CD1c-positive myeloid dendritic cell (primary cell): ENCODE results near the gene FOXP1.

Source experiments
- DNase-seq: peaks from one replicate; pipeline ENCODE4 v3.0.0-alpha.2; 2016; ENCODE audit errors: extremely low spot score

FOXP1 gene

GRCh38 chr3:71486831-71487230 is 96.7 kb downstream of the FOXP1 start:
- no peak for DNase-seq

DNA sequence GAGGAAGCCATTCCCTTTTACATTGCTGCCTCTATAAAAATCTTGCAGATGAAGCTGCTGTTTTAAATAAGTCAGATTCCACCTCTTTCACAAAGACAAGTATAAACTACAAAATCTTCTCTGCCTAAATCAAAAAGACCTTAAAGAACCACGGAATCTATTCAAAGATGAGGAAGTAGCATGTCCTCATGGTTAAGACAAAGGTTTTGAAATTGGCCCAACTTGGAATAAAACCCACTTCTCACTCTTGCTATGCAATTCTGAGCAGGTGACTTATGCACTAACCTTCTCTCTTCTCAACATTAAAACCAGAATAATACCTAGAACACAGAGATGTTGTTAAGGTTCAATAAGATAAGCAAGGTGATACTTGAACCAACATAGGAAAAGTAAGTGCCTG is 97.6 kb downstream of the FOXP1 start:
- DNase-seq: no peak

GRCh38 chr3:71484452-71484851 is 99.1 kb downstream of the FOXP1 start:
- DNase-seq: no peak

DNA sequence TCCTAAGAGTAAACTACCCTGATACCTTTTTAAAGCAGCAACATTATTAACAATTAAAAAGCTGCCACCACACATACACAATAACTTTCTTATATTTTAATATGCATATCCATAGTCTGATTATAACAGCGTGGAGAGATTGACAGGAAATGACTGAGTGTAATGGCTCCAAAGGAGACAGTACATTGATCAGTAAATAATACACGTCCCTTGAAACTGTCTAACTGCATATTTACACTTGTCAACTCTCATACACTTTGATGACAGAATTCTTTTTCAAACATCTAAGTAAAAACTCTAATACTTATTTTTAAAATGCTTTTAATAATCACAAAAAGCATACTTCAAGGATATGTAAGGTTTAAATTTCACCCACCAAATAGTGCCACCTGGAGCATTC is 99.5 kb downstream of the FOXP1 start:
- DNase-seq: no peak

GRCh38 chr3:71482771-71483170 is 100.8 kb downstream of the FOXP1 start:
- no peak for DNase-seq

GRCh38 chr3:71478568-71478967 is 105.0 kb downstream of the FOXP1 start:
- no peak for DNase-seq

- DNase-seq: no peak
Measured at GRCh38 chr3:71476950-71477349, 106.6 kb downstream of the FOXP1 start.

DNA sequence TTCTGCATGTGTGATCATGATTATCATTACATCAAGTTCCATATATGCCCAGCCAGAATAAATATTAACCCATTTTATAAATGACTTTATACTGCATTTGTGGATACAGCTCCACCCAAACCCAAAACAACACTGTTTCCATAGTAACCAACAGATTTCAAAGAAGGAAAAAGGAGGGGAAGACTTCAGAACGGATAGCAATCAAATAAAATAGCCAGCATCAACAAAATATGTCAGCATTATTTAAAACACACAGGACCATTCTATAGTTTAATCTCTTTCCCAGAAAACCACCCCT is 114.4 kb downstream of the FOXP1 start:
- no peak for DNase-seq

DNA sequence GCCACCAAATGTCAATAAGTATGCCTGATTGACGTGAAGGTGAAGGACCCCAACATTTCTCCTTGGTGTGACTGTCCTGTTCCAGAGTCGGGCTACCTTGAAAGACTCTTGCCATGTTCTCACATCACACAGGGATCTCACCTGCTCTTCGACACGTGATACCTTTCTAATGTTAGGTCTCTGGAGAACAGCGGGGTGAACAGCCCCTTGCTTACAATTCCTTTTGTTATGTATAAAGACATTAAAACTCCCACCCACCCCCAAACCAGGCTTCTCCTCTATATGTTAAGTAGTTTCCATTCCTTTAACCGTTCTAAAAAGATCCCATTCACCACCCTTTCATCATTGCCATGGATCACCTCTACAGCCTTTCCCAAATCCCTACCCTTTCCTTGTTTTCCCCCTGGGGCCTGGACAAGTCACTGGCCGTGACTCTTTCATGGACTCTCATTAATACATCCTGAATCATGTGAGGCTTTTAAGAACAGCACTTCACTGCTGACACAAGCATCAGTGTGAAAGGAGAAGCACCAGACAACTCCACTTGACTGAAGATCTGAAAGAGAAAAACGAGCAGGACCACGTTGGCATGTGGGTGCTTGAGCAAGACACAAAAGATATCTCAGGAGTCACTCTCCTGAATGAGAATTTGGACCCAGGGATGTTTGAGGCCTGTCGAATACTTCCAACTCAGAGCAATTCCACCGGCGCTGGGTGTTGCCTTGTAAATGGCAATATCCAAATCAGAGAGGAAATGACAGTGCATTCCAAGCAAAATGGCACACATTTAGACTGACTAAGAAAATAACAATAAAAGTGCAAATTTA is 115.0 kb downstream of the FOXP1 start:
- no peak for DNase-seq

DNA sequence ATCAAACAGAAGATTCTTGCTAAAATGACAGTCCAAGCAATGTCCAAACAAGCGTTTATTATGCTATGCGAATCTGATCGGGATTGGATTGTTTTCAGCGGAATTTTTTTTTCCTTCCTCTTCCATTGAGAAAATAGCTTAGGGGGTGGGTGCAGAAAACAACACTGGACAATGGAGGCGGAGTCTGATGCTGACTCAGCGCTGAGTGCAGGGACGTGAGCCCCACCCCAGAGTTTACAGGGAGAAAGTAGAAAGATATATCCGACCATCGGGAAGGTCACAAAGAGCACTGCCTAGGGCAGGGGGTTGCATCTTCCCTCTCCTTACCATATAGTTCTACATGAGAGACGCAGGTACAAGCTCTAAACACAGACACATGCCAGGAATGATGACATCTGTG is 117.0 kb downstream of the FOXP1 start:
- no peak for DNase-seq

- DNase-seq: no peak
Measured at GRCh38 chr3:71465371-71466036, 118.0 kb downstream of the FOXP1 start.

DNA sequence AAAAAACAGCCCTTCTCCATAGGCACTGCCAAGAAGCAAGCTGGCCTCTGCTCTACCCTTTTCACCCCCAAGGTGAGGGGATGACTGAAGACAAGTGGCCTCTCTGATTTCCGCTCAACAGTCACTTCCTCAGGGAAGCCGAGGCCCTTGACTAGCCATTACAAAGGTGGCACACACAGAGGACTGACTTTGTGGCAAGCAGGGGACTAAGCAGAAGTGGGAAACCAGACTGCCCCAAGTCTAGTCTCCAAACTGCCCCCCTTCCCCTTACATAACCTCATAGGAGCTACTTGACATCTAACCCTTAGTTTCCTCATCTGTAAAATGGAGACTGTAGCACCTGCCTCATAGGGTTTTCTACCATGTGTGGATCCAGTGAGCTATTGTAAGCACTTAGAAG is 118.9 kb downstream of the FOXP1 start:
- peak; percentile 58 for DNase-seq

- no peak for DNase-seq
Measured at GRCh38 chr3:71463617-71464016, 119.9 kb downstream of the FOXP1 start.

- DNase-seq: no peak
Measured at GRCh38 chr3:71462586-71462985, 120.9 kb downstream of the FOXP1 start.

GRCh38 chr3:71461749-71462483 is 121.6 kb downstream of the FOXP1 start:
- no peak for DNase-seq

DNA sequence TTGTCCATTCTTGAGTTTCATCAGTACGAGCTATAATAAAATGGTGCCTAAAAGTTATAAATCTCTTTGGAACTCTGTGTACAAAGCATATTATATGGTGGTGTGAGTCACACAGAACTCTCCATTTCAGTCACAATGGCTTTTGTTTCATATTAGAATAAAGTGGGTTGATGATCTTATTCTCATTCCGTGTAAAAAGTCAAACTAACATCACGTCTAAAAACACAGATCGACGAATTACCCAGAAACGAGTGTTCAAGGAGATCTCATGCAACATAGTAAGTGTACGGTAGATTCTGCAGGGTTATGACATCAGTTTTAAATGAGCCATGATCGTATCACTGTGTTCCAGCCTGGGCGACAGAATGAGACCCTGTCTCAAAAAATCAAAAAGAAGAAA is 122.4 kb downstream of the FOXP1 start:
- DNase-seq: no peak

DNA sequence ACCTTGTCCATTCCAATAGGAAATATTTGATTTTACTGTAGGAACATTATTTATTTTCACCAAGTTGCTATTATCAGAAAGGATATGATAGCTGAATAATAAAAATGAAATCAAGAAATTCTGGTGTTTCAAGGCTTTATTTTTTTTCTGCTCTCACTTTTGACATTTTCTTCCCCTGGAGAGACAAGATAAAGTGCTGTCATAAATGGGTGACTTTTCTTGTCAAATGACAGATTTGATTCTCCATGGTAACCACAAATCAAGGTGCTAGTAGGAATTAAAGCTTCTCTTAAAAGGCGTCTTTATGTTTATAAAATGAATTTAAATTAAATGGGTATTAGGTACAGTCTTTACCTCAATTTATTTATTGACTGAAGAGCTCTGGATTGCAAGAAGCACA is 124.6 kb downstream of the FOXP1 start:
- DNase-seq: no peak

- no peak for DNase-seq
Measured at GRCh38 chr3:71456826-71457225, 126.7 kb downstream of the FOXP1 start.

DNA sequence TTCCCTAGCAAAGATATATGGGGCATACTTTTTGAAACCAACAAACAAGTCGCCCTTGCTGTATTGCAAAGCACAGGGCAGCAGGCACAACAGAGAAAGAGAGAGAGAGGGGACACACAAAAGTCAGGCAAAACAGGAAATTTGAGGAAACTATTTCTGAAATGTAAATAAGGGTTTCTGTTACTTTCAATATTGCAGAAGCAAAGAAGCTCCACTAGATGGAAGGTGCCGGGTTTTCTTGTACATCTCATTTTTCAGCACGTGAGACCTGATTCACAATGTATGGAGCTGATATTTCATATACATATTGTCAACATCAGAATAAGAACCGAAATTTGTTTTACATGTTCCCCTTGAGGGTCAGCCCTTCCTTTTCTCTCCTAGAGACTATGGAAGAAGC is 127.4 kb downstream of the FOXP1 start:
- DNase-seq: peak; percentile 43

GRCh38 chr3:71454512-71455403 is 128.8 kb downstream of the FOXP1 start:
- no peak for DNase-seq

DNA sequence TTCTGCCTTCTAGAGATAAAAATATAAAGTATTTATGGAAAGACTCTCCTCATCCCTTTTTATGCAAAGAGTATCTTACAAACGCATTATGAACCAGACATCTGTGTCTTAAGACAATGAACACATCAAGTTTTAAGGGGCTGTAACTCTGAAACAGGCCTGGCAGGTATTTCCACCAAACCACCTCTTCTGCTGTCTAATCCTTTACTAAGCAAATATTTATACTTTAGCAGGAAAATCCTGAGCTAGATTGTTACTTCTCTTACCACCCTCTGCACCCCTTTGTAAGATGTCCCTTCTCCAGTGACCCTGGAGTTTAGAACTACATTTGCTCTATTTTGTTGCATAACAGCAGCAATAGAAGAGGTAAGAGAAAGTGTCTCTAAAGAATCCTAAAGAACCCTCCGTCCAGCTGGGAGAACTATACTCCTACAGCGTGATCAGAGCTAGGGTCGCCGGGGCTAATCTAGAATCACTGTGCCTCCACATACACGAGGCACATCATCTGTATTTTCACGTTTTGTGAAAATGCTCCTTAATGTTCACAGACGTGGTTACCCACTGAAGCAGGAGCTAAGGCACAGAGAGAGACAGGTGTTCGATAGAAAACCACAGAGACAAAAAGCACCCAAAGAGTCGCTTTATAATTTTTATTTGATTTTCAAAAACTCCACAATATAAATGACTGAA is 129.6 kb downstream of the FOXP1 start:
- DNase-seq: no peak
